Liver (tissue), 3 donors: ENCODE data around the gene EXOC3L2.

Experiments
- CTCF ChIP-seq: fragments of 150-350 bp; IDR thresholded peaks from 2 replicates; pipeline ENCODE4 v1.5.1; 2017; ENCODE audit warnings: improper control_type of control experiment, low read depth, low read length; ENCODE audit not compliant: missing input control
- EGR1 ChIP-seq, 2 donors: IDR thresholded peaks; 2 replicates each; pipeline ENCODE4 v1.6.1; 2016 to 2018; ENCODE audit warnings: antibody characterized with exemption in 2 of 2, low read depth in 2 of 2
- donor health status: healthy.
- donor health status: healthy.

DNA sequence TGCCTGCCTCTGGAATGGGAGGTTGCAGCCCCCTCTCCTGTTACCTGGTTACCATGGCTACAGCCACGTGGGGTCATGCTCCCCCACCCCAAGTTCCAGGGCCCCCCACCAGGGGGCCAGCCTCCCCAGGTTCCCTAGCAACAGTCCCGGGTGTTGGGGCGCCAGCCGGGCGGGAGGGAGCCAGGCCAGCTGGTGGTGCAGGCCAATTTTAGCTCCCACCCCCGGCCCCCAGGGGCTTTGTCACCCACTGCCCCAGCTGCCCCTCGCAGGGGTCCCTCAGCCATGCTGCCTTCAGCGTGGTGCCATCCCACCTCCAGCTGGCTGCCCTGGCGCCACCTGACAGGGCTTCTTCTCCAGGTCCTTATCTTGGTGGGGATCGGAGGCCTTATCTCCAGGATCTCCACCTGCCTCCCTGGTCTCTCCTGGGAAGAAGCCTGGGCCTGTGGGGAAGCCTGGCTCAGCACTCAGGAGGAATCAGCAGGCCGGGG, 8.9 kb upstream of the EXOC3L2 start:
- no peak for TF ChIP-seq CTCF
- no peak for TF ChIP-seq EGR1 (IDR thresholded peaks at IDR 0.05; ENCODE audit: low read depth in 2 of 2)
